Measurements from ENCODE around the gene PRKCB.
"Not testable (repeated sequence)": the region's sequence is repeated elsewhere in the genome, so short reads cannot be mapped to it uniquely, and the experiment has no call there.

Gene PRKCB

GRCh38 chr16:24024971-24025370, 189.2 kb downstream of the PRKCB start:
- H2AFZ ChIP-seq (ENCODE audit: low read depth, low read length): no peak overlapping the region

GRCh38 chr16:24027466-24027865, 191.7 kb downstream of the PRKCB start:
- no peaks in the 10 kb centered on the region for H4K20me1 ChIP-seq (ENCODE audit: insufficient read depth, low read length)
- peaks cover 51% of the 10 kb centered on the region for H3K27me3 ChIP-seq (ENCODE audit: low read depth, low read length)
- TF ChIP-seq CTCF (IDR thresholded peaks at IDR 0.05; ENCODE audit: low read depth, low read length): no peak
- TF ChIP-seq EZH2phosphoT487 (IDR thresholded peaks at IDR 0.05; ENCODE audit: low read depth): no peak
- H3K79me2 ChIP-seq (ENCODE audit: low read length): no peaks in the 10 kb centered on the region
- no peak overlapping the region for H2AFZ ChIP-seq (ENCODE audit: low read depth, low read length)
- H3K36me3 ChIP-seq (replicated peaks; ENCODE audit: low read depth, low read length): no peaks in the 10 kb centered on the region
- H3K4me2 ChIP-seq (ENCODE audit: low read length): no peak overlapping the region
- no peaks in the 10 kb centered on the region for H3K9me3 ChIP-seq (ENCODE audit: insufficient read depth, low read length)
- H3K9ac ChIP-seq (ENCODE audit: low read length): no peak overlapping the region
- no peak overlapping the region for H3K4me3 ChIP-seq (ENCODE audit: low read length)
- H3K27ac ChIP-seq (ENCODE audit: low read length): no peak overlapping the region
- no peaks in the 10 kb centered on the region for H3K4me1 ChIP-seq (ENCODE audit: low read length)

More at GRCh38 chr16:24024971-24025370, 189.2 kb downstream of the PRKCB start:
- no peaks in the 10 kb centered on the region for H3K79me2 ChIP-seq (ENCODE audit: low read length)
- no peaks in the 10 kb centered on the region for H4K20me1 ChIP-seq (ENCODE audit: insufficient read depth, low read length)
- no peak overlapping the region for H3K27ac ChIP-seq (ENCODE audit: low read length)
- H3K9ac ChIP-seq (ENCODE audit: low read length): no peak overlapping the region
- H3K4me2 ChIP-seq (ENCODE audit: low read length): no peak overlapping the region
- TF ChIP-seq EZH2phosphoT487 (IDR thresholded peaks at IDR 0.05; ENCODE audit: low read depth) (no peak), CTCF (IDR thresholded peaks at IDR 0.05; ENCODE audit: low read depth, low read length) (no peak)
- peaks cover 47% of the 10 kb centered on the region for H3K27me3 ChIP-seq (ENCODE audit: low read depth, low read length)
- H3K36me3 ChIP-seq (replicated peaks; ENCODE audit: low read depth, low read length): no peaks in the 10 kb centered on the region
- peaks cover 8% of the 10 kb centered on the region for H3K4me1 ChIP-seq (ENCODE audit: low read length)
- H3K4me3 ChIP-seq (ENCODE audit: low read length): no peak overlapping the region
- H3K9me3 ChIP-seq (ENCODE audit: insufficient read depth, low read length): no peaks in the 10 kb centered on the region

- not testable (repeated sequence) for H3K27ac ChIP-seq (ENCODE audit: low read length); H3K36me3 ChIP-seq (replicated peaks; ENCODE audit: low read depth, low read length); H3K9ac ChIP-seq (ENCODE audit: low read length); H3K4me3 ChIP-seq (ENCODE audit: low read length); H3K9me3 ChIP-seq (ENCODE audit: insufficient read depth, low read length); H4K20me1 ChIP-seq (ENCODE audit: insufficient read depth, low read length); H2AFZ ChIP-seq (ENCODE audit: low read depth, low read length); H3K4me2 ChIP-seq (ENCODE audit: low read length); H3K79me2 ChIP-seq (ENCODE audit: low read length); H3K4me1 ChIP-seq (ENCODE audit: low read length)
- H3K27me3 ChIP-seq (ENCODE audit: low read depth, low read length): peaks cover 38% of the 10 kb centered on the region
Observed at GRCh38 chr16:24029841-24030240, 194.1 kb downstream of the PRKCB start.

- Histone ChIP-seq H3K27ac (ENCODE audit: low read length) (no peak overlapping the region), H3K4me1 (ENCODE audit: low read length) (peaks cover 16% of the 10 kb centered on the region), H3K4me2 (ENCODE audit: low read length) (no peak overlapping the region), H3K79me2 (ENCODE audit: low read length) (no peaks in the 10 kb centered on the region), H3K4me3 (ENCODE audit: low read length) (no peak overlapping the region), H3K36me3 (replicated peaks; ENCODE audit: low read depth, low read length) (no peaks in the 10 kb centered on the region), H3K9ac (ENCODE audit: low read length) (no peak overlapping the region), H3K9me3 (ENCODE audit: insufficient read depth, low read length) (no peaks in the 10 kb centered on the region), H3K27me3 (ENCODE audit: low read depth, low read length) (peaks cover 19% of the 10 kb centered on the region), H2AFZ (ENCODE audit: low read depth, low read length) (no peak overlapping the region), H4K20me1 (ENCODE audit: insufficient read depth, low read length) (no peaks in the 10 kb centered on the region)
- TF ChIP-seq CTCF (IDR thresholded peaks at IDR 0.05; ENCODE audit: low read depth, low read length) (no peak), EZH2phosphoT487 (IDR thresholded peaks at IDR 0.05; ENCODE audit: low read depth) (no peak)
Observed at GRCh38 chr16:24035127-24035842, 199.5 kb downstream of the PRKCB start.

Data from OCI-LY3 (cell line).